GM10266 (cell line): ENCODE measurements around the gene BTBD1.
A peak's percentile ranks its signal among the peaks of the same experiment; 100 is the strongest.

Source experiments
- DNase-seq: peaks from one replicate; pipeline ENCODE4 v3.0.0; 2012; ENCODE audit errors: extremely low spot score
- TF ChIP-seq, protein P1 (sequence below): IDR thresholded peaks from 2 replicates; pipeline ENCODE4 v1.5.1; 2012; ENCODE audit warnings: mild to moderate bottlenecking, low read depth; ENCODE audit not compliant: control insufficient read depth, insufficient read depth; ENCODE audit errors: missing control alignments

BTBD1 gene

DNA sequence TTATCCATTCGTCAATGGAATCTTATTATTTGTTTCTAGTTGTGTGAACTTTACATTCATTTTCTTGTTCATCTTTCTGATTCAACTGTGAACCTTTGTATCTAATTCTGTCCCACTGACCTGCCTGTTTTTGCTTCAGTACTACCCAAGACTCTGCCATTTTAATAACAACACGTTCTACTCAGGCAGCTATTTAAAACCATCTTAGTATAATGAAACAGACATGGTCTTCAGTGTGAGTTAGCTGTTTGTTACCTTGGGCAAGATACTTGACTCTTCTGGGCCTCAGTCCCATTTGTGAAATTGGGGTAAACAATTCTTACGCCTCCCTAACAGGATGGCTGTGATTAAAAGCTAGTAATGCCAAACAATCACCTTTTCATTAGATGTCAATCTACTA, 1.6 kb downstream of the BTBD1 start:
- DNase-seq = no peak
- TF ChIP-seq, protein P1, sequence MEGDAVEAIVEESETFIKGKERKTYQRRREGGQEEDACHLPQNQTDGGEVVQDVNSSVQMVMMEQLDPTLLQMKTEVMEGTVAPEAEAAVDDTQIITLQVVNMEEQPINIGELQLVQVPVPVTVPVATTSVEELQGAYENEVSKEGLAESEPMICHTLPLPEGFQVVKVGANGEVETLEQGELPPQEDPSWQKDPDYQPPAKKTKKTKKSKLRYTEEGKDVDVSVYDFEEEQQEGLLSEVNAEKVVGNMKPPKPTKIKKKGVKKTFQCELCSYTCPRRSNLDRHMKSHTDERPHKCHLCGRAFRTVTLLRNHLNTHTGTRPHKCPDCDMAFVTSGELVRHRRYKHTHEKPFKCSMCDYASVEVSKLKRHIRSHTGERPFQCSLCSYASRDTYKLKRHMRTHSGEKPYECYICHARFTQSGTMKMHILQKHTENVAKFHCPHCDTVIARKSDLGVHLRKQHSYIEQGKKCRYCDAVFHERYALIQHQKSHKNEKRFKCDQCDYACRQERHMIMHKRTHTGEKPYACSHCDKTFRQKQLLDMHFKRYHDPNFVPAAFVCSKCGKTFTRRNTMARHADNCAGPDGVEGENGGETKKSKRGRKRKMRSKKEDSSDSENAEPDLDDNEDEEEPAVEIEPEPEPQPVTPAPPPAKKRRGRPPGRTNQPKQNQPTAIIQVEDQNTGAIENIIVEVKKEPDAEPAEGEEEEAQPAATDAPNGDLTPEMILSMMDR = no peak

DNA sequence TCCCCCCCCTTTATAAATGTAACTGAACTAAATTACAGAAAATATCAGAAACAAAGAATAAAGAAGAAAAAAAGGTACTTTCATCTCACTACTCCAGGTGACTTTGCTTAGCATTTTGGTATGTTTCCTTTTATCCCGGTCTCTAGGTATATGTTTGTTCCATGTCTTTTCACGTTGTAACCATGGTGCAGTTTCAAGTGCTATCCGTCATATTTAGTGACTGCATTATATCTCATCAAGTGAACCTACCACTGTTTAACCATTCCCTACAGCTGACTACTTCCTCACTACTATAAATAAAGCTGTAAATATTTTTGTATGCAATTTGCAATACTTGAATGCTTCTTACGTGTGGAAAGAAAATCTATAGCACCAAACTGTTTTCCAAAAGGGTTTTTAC, 2.2 kb downstream of the BTBD1 start:
- TF ChIP-seq, protein P1 = no peak
- DNase-seq = no peak

DNA sequence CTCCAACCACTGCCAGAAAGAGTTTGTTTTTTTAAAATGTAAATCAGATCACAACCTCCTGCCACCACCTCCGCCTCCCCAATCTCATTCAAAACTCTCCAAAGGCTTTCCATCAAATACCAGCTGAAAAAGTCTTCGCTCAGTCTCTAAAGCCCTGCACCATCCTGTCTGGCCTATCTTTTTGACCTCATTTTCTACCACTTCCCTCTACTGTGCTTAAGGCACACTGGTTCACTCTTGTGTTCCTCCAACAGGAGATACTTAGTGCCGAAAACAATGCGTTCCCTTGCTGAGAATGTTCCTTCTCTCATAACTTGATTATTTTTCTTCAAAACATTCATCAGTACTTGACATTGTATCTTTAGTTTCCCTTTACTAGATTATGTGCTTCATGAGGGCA, 3.5 kb downstream of the BTBD1 start:
- TF ChIP-seq, protein P1 = no peak
- DNase-seq = no peak

DNA sequence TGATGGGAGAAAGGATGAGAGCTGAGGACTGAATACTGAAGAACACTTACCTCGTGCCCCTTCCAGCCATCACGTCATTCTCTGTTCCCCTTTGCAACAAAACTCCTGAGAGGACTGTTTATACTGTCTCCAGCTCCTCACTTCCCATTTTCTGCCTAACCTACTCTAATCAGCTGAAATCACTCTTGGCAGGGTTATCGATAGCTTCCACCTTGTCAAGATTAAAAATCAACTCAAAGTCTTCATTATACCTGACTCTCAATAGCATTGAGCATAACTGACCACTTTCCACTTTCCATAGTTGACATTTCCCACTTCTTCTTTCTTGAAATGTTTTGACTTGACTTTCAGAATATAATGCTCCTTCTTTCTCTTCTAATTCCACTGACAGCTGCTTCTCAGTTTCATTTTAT, 4.3 kb downstream of the BTBD1 start:
- TF ChIP-seq, protein P1 = no peak
- DNase-seq = peak; percentile 33

DNA sequence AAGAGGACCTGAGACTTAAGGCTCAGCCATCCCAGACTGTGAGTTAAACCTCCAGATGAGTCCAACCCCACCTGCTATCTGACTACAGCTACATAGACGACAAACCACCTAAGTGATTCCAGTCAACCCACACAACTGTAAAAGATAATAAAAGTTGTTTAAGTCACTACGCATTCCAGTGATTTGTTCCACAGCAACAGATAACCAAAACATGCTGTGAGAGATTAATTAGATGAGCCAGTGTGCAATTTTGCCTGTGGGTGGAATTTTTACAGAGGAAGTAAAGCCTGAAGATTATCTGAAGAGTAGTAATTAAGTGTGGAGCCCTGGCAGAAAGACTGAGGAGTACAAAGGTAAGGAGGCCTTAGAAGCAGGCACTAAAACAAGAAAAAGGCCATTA, 5.4 kb downstream of the BTBD1 start:
- no peak for DNase-seq
- TF ChIP-seq, protein P1 = no peak

DNA sequence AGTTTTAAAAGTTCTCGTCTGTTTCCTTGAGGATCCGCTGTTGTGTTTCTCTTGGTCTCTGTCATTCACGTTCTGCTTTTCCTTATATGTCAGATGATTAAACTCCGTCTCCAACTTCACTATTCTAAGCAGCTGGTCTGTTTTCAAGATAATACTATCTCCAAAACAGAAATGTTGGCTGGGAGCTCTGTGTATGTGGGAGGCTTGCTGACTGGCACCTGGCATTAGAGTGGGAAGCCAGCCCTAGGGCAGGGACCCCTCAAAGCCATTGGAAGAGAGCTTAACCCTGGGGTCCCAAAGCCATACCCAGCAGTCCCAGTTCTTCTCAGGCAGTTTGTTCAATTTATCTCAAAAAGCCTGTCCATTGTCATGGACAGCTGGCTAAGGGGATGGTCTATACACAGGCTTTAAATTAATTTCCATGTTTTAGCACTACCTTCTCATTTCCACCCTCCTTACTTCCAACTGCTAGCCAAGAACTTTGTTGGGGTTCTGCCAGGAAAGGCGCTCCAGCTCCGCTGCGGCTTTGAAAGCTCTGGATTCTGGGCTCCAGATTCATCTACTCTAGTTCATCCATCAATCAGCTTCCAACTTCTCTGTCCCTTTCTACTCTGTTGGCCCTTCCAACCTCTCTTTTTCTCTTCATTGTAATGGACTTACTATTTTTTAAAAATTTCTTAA, 9.2 kb downstream of the BTBD1 start:
- TF ChIP-seq, protein P1 = no peak
- no peak for DNase-seq

DNA sequence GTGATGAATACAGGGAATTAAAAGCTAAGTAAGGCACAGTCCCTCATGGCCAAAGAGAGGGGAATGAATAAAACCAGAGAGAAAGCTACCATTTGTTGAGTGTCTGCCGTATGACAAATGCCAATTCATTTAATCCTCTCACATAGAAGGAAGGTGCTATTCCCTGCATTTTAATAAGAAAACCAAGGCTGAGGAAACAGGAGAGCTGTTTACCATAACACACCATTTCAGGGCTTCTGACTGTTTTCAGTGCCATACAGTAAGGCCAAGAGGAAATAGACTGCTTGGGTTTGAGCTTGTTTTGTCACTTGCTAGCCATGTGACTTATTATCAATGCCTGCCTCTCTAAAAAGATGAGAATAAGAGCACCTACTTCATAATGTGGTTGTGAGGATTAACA, 10.1 kb downstream of the BTBD1 start:
- TF ChIP-seq, protein P1 = no peak
- DNase-seq = no peak
